GM23338 (cell line): ENCODE results near the gene PAQR6.

Experiments used
- EZH2 ChIP-seq: fragments of 200-600 bp; sonication (generic); IDR thresholded peaks from one replicate; pipeline ENCODE4 v1.8.0; 2017; ENCODE audit warnings: antibody characterized with exemption, mild to moderate bottlenecking, low read depth; ENCODE audit not compliant: unreplicated experiment
- EZH2phosphoT487 ChIP-seq: fragments of 200-600 bp; sonication (generic); IDR thresholded peaks from one replicate; pipeline ENCODE4 v1.8.1; 2018; ENCODE audit warnings: antibody characterized with exemption; ENCODE audit not compliant: unreplicated experiment
- JUNB ChIP-seq: IDR thresholded peaks from one replicate; pipeline ENCODE4 v1.6.1; 2016; ENCODE audit warnings: antibody characterized with exemption; ENCODE audit not compliant: unreplicated experiment
- NANOG ChIP-seq: IDR thresholded peaks from 2 replicates; pipeline ENCODE4 v1.6.1; 2016; ENCODE audit warnings: antibody characterized with exemption, borderline replicate concordance
- POLR2AphosphoS5 ChIP-seq: IDR thresholded peaks from 2 replicates; pipeline ENCODE4 v1.6.1; 2016; ENCODE audit warnings: antibody characterized with exemption, low read depth
- STAT1 ChIP-seq: IDR thresholded peaks from one replicate; pipeline ENCODE4 v1.6.1; 2016; ENCODE audit warnings: antibody characterized with exemption; ENCODE audit not compliant: unreplicated experiment
- ZNF114 ChIP-seq: fragments of 250-450 bp; sonication (Bioruptor Pico); IDR thresholded peaks from 2 replicates; pipeline ENCODE4 v1.5.0; 2020; ENCODE audit warnings: mild to moderate bottlenecking, moderate library complexity
- ZNF331 ChIP-seq: fragments of 250-450 bp; sonication (Bioruptor Pico); IDR thresholded peaks from 2 replicates; pipeline ENCODE4 v1.5.0; 2020; ENCODE audit warnings: low read depth, mild to moderate bottlenecking, moderate library complexity
- TF ChIP-seq, protein P1 (sequence below), 2 experiments: fragments of 200-600 bp in 1 of 2; sonication (generic) in 1 of 2; conservative IDR thresholded peaks; 2 replicates each; pipeline versions ENCODE4 v1.5.1 to v1.6.1; 2016 to 2017; ENCODE audit warnings: antibody characterized with exemption in 2 of 2, low read depth in 2 of 2, mild to moderate bottlenecking in 2 of 2, moderate library complexity in 1 of 2

DNA sequence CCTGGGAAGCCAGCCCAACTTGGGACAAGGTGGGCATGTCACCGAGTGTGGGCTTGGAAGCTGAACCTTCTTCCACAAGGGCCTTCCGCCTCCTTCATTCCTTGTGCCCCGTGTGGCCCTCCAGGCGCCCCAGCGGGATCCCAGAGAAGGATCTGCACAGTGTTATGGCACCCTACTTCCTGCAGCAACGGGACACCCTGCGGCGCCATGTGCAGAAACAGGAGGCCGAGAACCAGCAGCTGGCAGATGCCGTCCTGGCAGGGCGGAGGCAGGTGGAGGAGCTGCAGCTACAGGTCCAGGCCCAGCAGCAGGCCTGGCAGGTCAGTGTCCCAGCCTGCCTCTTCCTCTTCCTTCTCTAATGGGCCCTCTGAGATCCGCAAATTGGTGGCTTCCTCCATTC is 11.7 kb downstream of the PAQR6 start:
- TF ChIP-seq JUNB (no peak), POLR2AphosphoS5 (no peak), NANOG (no peak), STAT1 (no peak), EZH2 (no peak), ZNF331 (CRISPR knock-in tag) (no peak), ZNF114 (CRISPR knock-in tag) (no peak), EZH2phosphoT487 (no peak)
- TF ChIP-seq, protein P1, sequence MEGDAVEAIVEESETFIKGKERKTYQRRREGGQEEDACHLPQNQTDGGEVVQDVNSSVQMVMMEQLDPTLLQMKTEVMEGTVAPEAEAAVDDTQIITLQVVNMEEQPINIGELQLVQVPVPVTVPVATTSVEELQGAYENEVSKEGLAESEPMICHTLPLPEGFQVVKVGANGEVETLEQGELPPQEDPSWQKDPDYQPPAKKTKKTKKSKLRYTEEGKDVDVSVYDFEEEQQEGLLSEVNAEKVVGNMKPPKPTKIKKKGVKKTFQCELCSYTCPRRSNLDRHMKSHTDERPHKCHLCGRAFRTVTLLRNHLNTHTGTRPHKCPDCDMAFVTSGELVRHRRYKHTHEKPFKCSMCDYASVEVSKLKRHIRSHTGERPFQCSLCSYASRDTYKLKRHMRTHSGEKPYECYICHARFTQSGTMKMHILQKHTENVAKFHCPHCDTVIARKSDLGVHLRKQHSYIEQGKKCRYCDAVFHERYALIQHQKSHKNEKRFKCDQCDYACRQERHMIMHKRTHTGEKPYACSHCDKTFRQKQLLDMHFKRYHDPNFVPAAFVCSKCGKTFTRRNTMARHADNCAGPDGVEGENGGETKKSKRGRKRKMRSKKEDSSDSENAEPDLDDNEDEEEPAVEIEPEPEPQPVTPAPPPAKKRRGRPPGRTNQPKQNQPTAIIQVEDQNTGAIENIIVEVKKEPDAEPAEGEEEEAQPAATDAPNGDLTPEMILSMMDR (conservative IDR thresholded peaks at IDR 0.05; ENCODE audit: low read depth in 2 of 2), result no peak
